HEK293 (cell line): ENCODE results near the gene CDKL2.
A peak's percentile ranks its signal among the peaks of the same experiment; 100 is the strongest.

Experiments
- CTCF ChIA-PET: fragments of 350-600 bp; formaldehyde crosslinking; extraction: SDS; loops from one replicate; lab custom pipeline; 2021; ENCODE audit warnings: antibody characterized with exemption; lab: Yijun Ruan, JAX
- POLR2A ChIA-PET: fragments of 300-600 bp; formaldehyde crosslinking; extraction: SDS; loops from one replicate; lab custom pipeline; 2020; ENCODE audit warnings: antibody characterized with exemption, inconsistent platforms; lab: Yijun Ruan, JAX
- H3K27ac ChIP-seq: fragments of 200-500 bp; sonication (Bioruptor generic); 2 replicates; pipeline ENCODE4 v1.5.1; 2014; ENCODE audit warnings: low read depth, low read length, control low read depth, inconsistent platforms; ENCODE audit errors: extremely low read depth
- H3K36me3 ChIP-seq, 2 experiments: fragments of 200-500 bp in 1 of 2; sonication (Bioruptor generic) in 1 of 2; 1 replicate in 1 of 2; 2 replicates in 1 of 2; pipeline ENCODE4 v1.5.1; 2014 to 2017; ENCODE audit warnings: inconsistent platforms in 2 of 2, low read length in 2 of 2; ENCODE audit not compliant: control insufficient read depth in 2 of 2, insufficient read depth in 1 of 2
- H3K4me1 ChIP-seq: fragments of 200-500 bp; sonication (Bioruptor generic); 2 replicates; pipeline ENCODE4 v1.5.1; 2014; ENCODE audit warnings: mild to moderate bottlenecking, low read length, inconsistent platforms; ENCODE audit not compliant: control insufficient read depth, insufficient read depth
- H3K4me3 ChIP-seq: 2 replicates; pipeline ENCODE4 v1.5.1; 2011; ENCODE audit warnings: low read depth, mild to moderate bottlenecking, control low read depth, low read length, moderate library complexity
- H3K9me3 ChIP-seq: fragments of 200-500 bp; sonication (Bioruptor generic); 2 replicates; pipeline ENCODE4 v1.5.1; 2014; ENCODE audit warnings: low read depth, low read length, inconsistent platforms; ENCODE audit not compliant: control insufficient read depth, insufficient read depth
- FEZF1 ChIP-seq: fragments of 450-650 bp; formaldehyde crosslinking; IDR thresholded peaks from 2 replicates; pipeline ENCODE4 v1.5.1; 2016; ENCODE audit warnings: missing biosample characterization, missing genetic modification characterization
- ZBTB48 ChIP-seq: fragments of 450-650 bp; formaldehyde crosslinking; IDR thresholded peaks from 2 replicates; pipeline ENCODE4 v1.5.1; 2016; ENCODE audit warnings: missing biosample characterization, missing genetic modification characterization
- ZFP3 ChIP-seq: fragments of 450-650 bp; formaldehyde crosslinking; IDR thresholded peaks from 2 replicates; pipeline ENCODE4 v1.5.1; 2016; ENCODE audit warnings: low read depth, missing biosample characterization, missing genetic modification characterization
- ZNF544 ChIP-seq: fragments of 450-650 bp; formaldehyde crosslinking; IDR thresholded peaks from 2 replicates; pipeline ENCODE4 v1.5.0; 2017; ENCODE audit warnings: missing biosample characterization, missing genetic modification characterization
- ZNF626 ChIP-seq: fragments of 450-650 bp; sonication (Bioruptor Pico); formaldehyde crosslinking; IDR thresholded peaks from 2 replicates; pipeline ENCODE4 v1.5.1; 2018; ENCODE audit warnings: missing biosample characterization, missing genetic modification characterization, inconsistent platforms
- ZNF791 ChIP-seq: fragments of 450-650 bp; formaldehyde crosslinking; IDR thresholded peaks from 2 replicates; pipeline ENCODE4 v1.5.1; 2016; ENCODE audit warnings: missing biosample characterization, missing genetic modification characterization
- ZNF792 ChIP-seq: fragments of 450-650 bp; formaldehyde crosslinking; IDR thresholded peaks from 2 replicates; pipeline ENCODE4 v1.5.1; 2016; ENCODE audit warnings: missing biosample characterization, missing genetic modification characterization
- TF ChIP-seq, protein P1 (sequence below): sonication (generic); formaldehyde crosslinking; IDR thresholded peaks from 2 replicates; pipeline ENCODE4 v1.8.1; 2022; ENCODE audit warnings: mild to moderate bottlenecking, moderate library complexity, missing genetic modification reagents
- TF ChIP-seq, protein P2 (sequence below): fragments of 450-650 bp; formaldehyde crosslinking; IDR thresholded peaks from 2 replicates; pipeline ENCODE4 v1.5.1; 2016; ENCODE audit warnings: missing biosample characterization, missing genetic modification characterization
- TF ChIP-seq, protein P3 (sequence below): fragments of 450-650 bp; formaldehyde crosslinking; IDR thresholded peaks from 2 replicates; pipeline ENCODE4 v1.5.1; 2016; ENCODE audit warnings: missing biosample characterization, missing genetic modification characterization, borderline replicate concordance
- TF ChIP-seq, protein P4 (sequence below): fragments of 450-650 bp; formaldehyde crosslinking; IDR thresholded peaks from 2 replicates; pipeline ENCODE4 v1.5.1; 2016; ENCODE audit warnings: missing biosample characterization, missing genetic modification characterization

The CDKL2 gene

DNA sequence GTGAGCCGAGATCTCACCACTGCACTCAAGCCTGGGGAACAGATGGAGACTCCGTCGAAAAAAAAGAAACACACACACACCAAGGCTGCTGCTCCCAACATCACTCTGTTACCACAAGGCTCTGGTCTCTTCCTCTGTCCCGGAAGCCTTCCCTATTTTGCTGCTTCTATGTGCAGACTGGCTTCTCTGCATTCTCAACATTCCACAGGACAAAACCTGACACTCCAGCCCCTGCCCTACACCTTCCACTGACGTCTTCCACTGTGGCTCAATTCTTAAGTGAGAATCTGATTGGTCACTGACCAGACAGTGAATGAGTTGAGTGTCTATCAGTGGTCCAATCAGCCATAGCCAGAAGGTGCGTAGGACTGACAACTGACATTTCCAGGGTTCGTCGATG, 68.5 kb downstream of the CDKL2 start (continued):
- TF ChIP-seq, protein P1, sequence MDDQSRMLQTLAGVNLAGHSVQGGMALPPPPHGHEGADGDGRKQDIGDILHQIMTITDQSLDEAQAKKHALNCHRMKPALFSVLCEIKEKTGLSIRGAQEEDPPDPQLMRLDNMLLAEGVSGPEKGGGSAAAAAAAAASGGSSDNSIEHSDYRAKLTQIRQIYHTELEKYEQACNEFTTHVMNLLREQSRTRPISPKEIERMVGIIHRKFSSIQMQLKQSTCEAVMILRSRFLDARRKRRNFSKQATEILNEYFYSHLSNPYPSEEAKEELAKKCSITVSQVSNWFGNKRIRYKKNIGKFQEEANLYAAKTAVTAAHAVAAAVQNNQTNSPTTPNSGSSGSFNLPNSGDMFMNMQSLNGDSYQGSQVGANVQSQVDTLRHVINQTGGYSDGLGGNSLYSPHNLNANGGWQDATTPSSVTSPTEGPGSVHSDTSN (CRISPR knock-in tag), result no peak
- TF ChIP-seq ZFP3 (tag by site-specific recombination) (no peak), ZNF791 (tag by site-specific recombination) (no peak), ZNF626 (tag by site-specific recombination) (no peak), ZNF544 (no peak), ZNF792 (no peak)
- TF ChIP-seq, protein P2, sequence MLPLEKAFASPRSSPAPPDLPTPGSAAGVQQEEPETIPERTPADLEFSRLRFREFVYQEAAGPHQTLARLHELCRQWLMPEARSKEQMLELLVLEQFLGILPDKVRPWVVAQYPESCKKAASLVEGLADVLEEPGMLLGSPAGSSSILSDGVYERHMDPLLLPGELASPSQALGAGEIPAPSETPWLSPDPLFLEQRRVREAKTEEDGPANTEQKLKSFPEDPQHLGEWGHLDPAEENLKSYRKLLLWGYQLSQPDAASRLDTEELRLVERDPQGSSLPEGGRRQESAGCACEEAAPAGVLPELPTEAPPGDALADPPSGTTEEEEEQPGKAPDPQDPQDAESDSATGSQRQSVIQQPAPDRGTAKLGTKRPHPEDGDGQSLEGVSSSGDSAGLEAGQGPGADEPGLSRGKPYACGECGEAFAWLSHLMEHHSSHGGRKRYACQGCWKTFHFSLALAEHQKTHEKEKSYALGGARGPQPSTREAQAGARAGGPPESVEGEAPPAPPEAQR, result no peak

DNA sequence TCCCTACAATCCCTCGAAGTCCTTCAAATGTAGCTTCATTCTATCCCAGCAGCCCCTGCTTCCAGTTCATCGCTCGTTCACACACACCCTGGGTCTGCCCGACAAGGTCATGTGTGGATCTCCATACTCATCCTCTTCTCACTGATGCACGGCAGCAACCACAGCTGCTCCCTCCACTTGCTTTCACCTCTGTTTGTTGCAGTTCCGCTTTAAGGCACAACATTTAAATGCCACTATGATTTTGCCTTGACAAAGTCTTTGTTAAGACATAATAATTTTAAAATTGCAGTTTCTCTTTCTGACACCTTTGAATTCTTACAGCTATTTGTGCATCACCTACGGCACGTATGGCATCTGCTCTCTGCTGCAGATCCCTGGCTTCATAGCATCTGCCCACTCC, 72.6 kb downstream of the CDKL2 start:
- POLR2A ChIA-PET, result no interaction called here
- CTCF ChIA-PET, result interaction anchor here (0.7 kb wide), 1 partner anchor 64 kb away, joined by 3 read pairs; no protein-coding TSS in a partner anchor
- TF ChIP-seq, protein P3, sequence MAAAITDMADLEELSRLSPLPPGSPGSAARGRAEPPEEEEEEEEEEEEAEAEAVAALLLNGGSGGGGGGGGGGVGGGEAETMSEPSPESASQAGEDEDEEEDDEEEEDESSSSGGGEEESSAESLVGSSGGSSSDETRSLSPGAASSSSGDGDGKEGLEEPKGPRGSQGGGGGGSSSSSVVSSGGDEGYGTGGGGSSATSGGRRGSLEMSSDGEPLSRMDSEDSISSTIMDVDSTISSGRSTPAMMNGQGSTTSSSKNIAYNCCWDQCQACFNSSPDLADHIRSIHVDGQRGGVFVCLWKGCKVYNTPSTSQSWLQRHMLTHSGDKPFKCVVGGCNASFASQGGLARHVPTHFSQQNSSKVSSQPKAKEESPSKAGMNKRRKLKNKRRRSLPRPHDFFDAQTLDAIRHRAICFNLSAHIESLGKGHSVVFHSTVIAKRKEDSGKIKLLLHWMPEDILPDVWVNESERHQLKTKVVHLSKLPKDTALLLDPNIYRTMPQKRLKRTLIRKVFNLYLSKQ (tag by site-specific recombination), result no peak
- TF ChIP-seq ZBTB48, result no peak
- TF ChIP-seq, all 188 proteins: peak for 0
- H3K9me3 ChIP-seq, result no peaks in the 10 kb centered on the region
- H3K27ac ChIP-seq, result no peak overlapping the region
- H3K4me3 ChIP-seq, result no peak overlapping the region
- no peaks in the 10 kb centered on the region for H3K36me3 ChIP-seq
- H3K4me1 ChIP-seq, result no peaks in the 10 kb centered on the region

DNA sequence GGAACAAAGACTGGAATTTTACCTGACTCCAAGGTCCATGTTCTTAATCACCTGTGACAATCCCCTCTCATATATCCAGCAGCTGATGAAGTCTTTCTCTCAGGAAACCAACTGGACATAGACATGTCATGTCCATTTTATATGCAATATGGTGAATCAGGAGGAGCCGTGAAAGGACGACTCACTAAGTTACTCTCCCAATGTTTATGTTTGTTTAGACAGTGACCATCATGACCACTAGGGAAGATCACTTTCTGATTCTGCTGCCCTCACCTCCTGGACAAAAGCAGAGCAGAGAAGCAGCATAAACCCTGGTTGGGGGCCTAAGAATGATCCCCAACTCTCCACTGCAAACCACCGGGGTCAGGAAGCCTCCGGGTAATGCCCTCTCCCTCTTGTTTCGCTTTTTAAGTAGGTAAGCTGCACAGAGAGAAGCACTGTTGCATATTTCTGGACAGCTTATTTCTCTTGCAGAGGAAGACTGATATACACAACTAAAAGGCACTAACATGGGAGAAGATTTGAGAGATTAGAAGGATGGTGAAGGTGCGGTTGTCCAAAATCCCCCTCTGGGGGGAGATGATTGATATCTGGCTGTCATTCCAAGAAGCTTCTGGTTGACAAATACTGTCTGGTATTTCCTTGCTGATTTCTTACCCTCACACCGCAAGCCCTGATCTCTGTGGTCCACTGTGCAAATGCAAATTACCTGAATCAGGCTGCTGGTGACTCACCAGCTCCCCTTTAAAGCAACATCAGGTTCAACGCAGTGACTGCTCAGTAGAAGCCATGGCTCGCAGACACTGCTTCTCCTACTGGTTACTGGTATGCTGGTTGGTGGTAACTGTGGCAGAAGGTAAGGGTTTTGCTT, 74.8 kb downstream of the CDKL2 start, which contains the start of gene ODAPH:
TSS of gene ODAPH (plus strand) at position 773 of the 871 bp plus-strand sequence. CDS start at position 790, 17 bp downstream.
- CTCF ChIA-PET, result interaction anchor here (1.1 to 1.4 kb wide), 2 partner anchors 15 to 293 kb away, joined by 3 to 4 read pairs; no protein-coding TSS in a partner anchor
- H3K27ac ChIP-seq, result no peak within 1 kb of the TSS
- POLR2A ChIA-PET, result no interaction called here
- H3K4me1 ChIP-seq, result no peaks in the 10 kb centered on the region
- H3K4me3 ChIP-seq, result peak within 1 kb of the TSS; percentile 12
- TF ChIP-seq, protein P4, sequence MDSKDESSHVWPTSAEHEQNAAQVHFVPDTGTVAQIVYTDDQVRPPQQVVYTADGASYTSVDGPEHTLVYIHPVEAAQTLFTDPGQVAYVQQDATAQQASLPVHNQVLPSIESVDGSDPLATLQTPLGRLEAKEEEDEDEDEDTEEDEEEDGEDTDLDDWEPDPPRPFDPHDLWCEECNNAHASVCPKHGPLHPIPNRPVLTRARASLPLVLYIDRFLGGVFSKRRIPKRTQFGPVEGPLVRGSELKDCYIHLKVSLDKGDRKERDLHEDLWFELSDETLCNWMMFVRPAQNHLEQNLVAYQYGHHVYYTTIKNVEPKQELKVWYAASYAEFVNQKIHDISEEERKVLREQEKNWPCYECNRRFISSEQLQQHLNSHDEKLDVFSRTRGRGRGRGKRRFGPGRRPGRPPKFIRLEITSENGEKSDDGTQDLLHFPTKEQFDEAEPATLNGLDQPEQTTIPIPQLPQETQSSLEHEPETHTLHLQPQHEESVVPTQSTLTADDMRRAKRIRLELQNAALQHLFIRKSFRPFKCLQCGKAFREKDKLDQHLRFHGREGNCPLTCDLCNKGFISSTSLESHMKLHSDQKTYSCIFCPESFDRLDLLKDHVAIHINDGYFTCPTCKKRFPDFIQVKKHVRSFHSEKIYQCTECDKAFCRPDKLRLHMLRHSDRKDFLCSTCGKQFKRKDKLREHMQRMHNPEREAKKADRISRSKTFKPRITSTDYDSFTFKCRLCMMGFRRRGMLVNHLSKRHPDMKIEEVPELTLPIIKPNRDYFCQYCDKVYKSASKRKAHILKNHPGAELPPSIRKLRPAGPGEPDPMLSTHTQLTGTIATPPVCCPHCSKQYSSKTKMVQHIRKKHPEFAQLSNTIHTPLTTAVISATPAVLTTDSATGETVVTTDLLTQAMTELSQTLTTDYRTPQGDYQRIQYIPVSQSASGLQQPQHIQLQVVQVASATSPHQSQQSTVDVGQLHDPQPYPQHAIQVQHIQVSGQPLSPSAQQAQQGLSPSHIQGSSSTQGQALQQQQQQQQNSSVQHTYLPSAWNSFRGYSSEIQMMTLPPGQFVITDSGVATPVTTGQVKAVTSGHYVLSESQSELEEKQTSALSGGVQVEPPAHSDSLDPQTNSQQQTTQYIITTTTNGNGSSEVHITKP (tag by site-specific recombination), result peak; percentile 65
- TF ChIP-seq ZFP3 (tag by site-specific recombination) (no peak), FEZF1 (peak; percentile 46; the same call in 1 of the 2 replicates)
- H3K36me3 ChIP-seq, result no peaks in the 10 kb centered on the region
- H3K9me3 ChIP-seq, result no peaks in the 10 kb centered on the region
